ENCODE results near the gene DCTN4.
A peak's percentile ranks its signal among the peaks of the same experiment; 100 is the strongest.

Gene DCTN4

DNA sequence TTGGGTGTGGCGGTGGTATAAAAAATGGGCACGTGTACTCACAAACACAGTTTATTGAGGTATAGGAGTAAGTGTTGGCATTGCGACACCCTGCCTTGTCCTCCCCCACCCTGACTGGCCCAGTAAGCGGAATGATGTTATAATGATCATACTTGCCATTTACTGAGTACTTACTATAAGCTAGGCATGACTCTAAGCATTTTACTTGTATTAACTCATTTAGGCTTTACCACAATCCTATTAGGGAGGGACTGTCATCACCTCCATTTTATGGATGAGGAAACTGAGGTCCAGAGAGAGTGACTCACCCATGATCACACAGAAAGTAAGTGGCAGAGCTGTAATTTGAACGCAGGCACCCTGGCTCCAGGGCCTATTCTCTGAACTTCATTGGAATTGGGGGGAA lies 22.0 kb upstream of the DCTN4 start:
- H4K8ac ChIP-seq (ENCODE audit: low read depth, low read length), result no peak overlapping the region
- H3K18ac ChIP-seq (ENCODE audit: low read length), result no peak overlapping the region
- H2AK5ac ChIP-seq (ENCODE audit: low read depth, low read length), result no peak overlapping the region
- WGBS, 2 donors (ENCODE audit: extremely low coverage in 2 of 2, insufficient read length in 2 of 2, insufficient replicate concordance in 1 of 2), result no CpG with 5 or more reads among the region's 5 CpGs
- no peak overlapping the region for H3K27ac ChIP-seq (replicated peaks; ENCODE audit: low read length)
- H3K36me3 ChIP-seq (replicated peaks in 1 of 2; ENCODE audit: control insufficient read depth in 2 of 2, insufficient read depth in 2 of 2, low read length in 2 of 2), result no peaks in the 10 kb centered on the region
- H3K4me3 ChIP-seq (ENCODE audit: low read length in 2 of 2), result no peak overlapping the region
- H3K9me3 ChIP-seq (replicated peaks in 1 of 2; ENCODE audit: control insufficient read depth in 2 of 2, insufficient read depth in 1 of 2, low read depth in 1 of 2, low read length in 2 of 2), result peaks cover 0 to 3% of the 10 kb centered on the region in 2 donors
- H2BK15ac ChIP-seq (ENCODE audit: low read length), result no peak overlapping the region
- H2BK120ac ChIP-seq (ENCODE audit: low read depth, low read length), result no peak overlapping the region
- no peak overlapping the region for H3K4me2 ChIP-seq (ENCODE audit: insufficient read depth, low read length, poor library complexity, severe bottlenecking)
- H4K91ac ChIP-seq (ENCODE audit: low read depth, low read length, poor library complexity), result no peak overlapping the region
- no peak overlapping the region for H2BK5ac ChIP-seq (ENCODE audit: low read length)
- no peak overlapping the region for H2AFZ ChIP-seq (ENCODE audit: low read length)
- H3K4me1 ChIP-seq (ENCODE audit: control insufficient read depth in 2 of 2, insufficient read depth in 1 of 2, low read depth in 1 of 2, low read length in 2 of 2), result peaks cover 6 to 8% of the 10 kb centered on the region in 2 donors
- H3K27me3 ChIP-seq (ENCODE audit: control insufficient read depth in 3 of 3, insufficient read depth in 3 of 3, low read depth in 1 of 3, low read length in 3 of 3), result peaks cover 0 to 2% (median 0%) of the 10 kb centered on the region in 3 experiments
- H2BK12ac ChIP-seq (ENCODE audit: low read length), result no peak overlapping the region
- H3K9ac ChIP-seq (ENCODE audit: low read depth, low read length, poor library complexity), result no peak overlapping the region
- no peak overlapping the region for H3K4ac ChIP-seq (ENCODE audit: low read length)
- peaks cover 2% of the 10 kb centered on the region for H3K79me1 ChIP-seq (ENCODE audit: low read depth, low read length)
- no peak overlapping the region for H3K23ac ChIP-seq (ENCODE audit: low read depth, low read length, poor library complexity)
- no peak overlapping the region for H3K14ac ChIP-seq (ENCODE audit: low read length)
- DNase-seq (ENCODE audit: low spot score), result no peak

- WGBS, 2 donors (ENCODE audit: extremely low coverage in 2 of 2, insufficient read length in 2 of 2, insufficient replicate concordance in 1 of 2), result no CpG with 5 or more reads among the region's 6 CpGs
- no peak for DNase-seq (ENCODE audit: low spot score)
- Histone ChIP-seq H2BK15ac (ENCODE audit: low read length) (no peak overlapping the region), H3K36me3 (replicated peaks in 1 of 2; ENCODE audit: control insufficient read depth in 2 of 2, insufficient read depth in 2 of 2, low read length in 2 of 2) (no peaks in the 10 kb centered on the region), H3K14ac (ENCODE audit: low read length) (no peak overlapping the region), H3K27me3 (ENCODE audit: control insufficient read depth in 3 of 3, insufficient read depth in 3 of 3, low read depth in 1 of 3, low read length in 3 of 3) (peaks cover 0 to 2% (median 0%) of the 10 kb centered on the region in 3 experiments), H3K9me3 (replicated peaks in 1 of 2; ENCODE audit: control insufficient read depth in 2 of 2, insufficient read depth in 1 of 2, low read depth in 1 of 2, low read length in 2 of 2) (no peaks in the 10 kb centered on the region), H4K8ac (ENCODE audit: low read depth, low read length) (no peak overlapping the region), H3K4ac (ENCODE audit: low read length) (no peak overlapping the region), H3K4me3 (ENCODE audit: low read length in 2 of 2) (no peak overlapping the region), H3K18ac (ENCODE audit: low read length) (no peak overlapping the region), H2AFZ (ENCODE audit: low read length) (no peak overlapping the region), H2BK120ac (ENCODE audit: low read depth, low read length) (no peak overlapping the region), H3K79me1 (ENCODE audit: low read depth, low read length) (peaks cover 2% of the 10 kb centered on the region), H3K9ac (ENCODE audit: low read depth, low read length, poor library complexity) (no peak overlapping the region), H2BK12ac (ENCODE audit: low read length) (no peak overlapping the region), H2BK5ac (ENCODE audit: low read length) (no peak overlapping the region), H4K91ac (ENCODE audit: low read depth, low read length, poor library complexity) (no peak overlapping the region), H3K27ac (replicated peaks; ENCODE audit: low read length) (no peak overlapping the region), H3K4me1 (ENCODE audit: control insufficient read depth in 2 of 2, insufficient read depth in 1 of 2, low read depth in 1 of 2, low read length in 2 of 2) (peaks cover 6 to 8% of the 10 kb centered on the region in 2 donors), H3K4me2 (ENCODE audit: insufficient read depth, low read length, poor library complexity, severe bottlenecking) (no peak overlapping the region), H2AK5ac (ENCODE audit: low read depth, low read length) (no peak overlapping the region), H3K23ac (ENCODE audit: low read depth, low read length, poor library complexity) (no peak overlapping the region)
Measured at GRCh38 chr5:150780187-150780692, 21.4 kb upstream of the DCTN4 start.

DNA sequence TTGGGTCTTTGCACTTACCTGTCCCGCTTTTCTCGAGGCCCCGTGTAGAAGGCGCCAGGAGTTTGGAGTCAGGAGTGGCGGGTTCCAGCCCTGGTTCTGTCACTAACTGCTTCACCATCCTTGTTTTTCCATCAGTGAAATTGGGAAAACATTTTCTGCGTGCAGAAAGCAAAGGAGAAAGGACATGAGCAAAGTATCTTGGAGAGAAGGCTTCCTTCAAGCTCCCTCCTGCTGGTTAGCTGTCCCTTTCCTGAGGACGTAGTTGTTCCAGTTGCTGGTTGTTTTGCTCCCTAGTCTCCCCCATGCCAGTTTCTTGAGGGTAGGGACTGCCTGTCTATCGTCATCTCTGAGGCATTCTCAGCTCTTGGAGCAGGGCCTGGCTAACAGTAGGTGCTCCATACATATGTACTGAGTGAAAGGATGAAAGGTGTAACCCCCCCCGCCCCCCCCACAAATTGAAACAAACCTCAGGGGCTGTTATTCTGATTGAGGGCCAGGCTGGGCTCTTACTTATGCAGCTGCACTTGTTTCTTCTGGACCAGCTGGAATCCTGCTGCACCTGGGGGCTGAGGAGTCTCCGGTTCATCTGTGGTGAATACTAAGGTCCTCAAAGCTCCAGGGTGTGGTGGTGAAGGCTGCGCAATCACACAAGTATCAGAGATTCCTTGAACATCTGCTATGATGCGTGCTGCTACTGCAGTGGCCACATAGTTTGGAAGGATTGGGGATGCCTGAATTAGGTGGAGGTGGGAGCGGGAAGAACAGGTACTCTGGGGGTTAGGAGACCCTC lies 20.8 kb upstream of the DCTN4 start:
- Histone ChIP-seq H2BK120ac (ENCODE audit: low read depth, low read length) (no peak overlapping the region), H2BK15ac (ENCODE audit: low read length) (no peak overlapping the region), H2AK5ac (ENCODE audit: low read depth, low read length) (no peak overlapping the region), H3K4me1 (ENCODE audit: control insufficient read depth in 2 of 2, insufficient read depth in 1 of 2, low read depth in 1 of 2, low read length in 2 of 2) (peaks cover 6 to 8% of the 10 kb centered on the region in 2 donors), H4K91ac (ENCODE audit: low read depth, low read length, poor library complexity) (no peak overlapping the region), H3K36me3 (replicated peaks in 1 of 2; ENCODE audit: control insufficient read depth in 2 of 2, insufficient read depth in 2 of 2, low read length in 2 of 2) (no peaks in the 10 kb centered on the region), H3K23ac (ENCODE audit: low read depth, low read length, poor library complexity) (no peak overlapping the region), H2BK5ac (ENCODE audit: low read length) (no peak overlapping the region), H3K27ac (replicated peaks; ENCODE audit: low read length) (no peak overlapping the region), H3K9me3 (replicated peaks in 1 of 2; ENCODE audit: control insufficient read depth in 2 of 2, insufficient read depth in 1 of 2, low read depth in 1 of 2, low read length in 2 of 2) (no peaks in the 10 kb centered on the region), H3K4me2 (ENCODE audit: insufficient read depth, low read length, poor library complexity, severe bottlenecking) (peak overlapping the region; percentile 96), H3K18ac (ENCODE audit: low read length) (no peak overlapping the region), H3K9ac (ENCODE audit: low read depth, low read length, poor library complexity) (peak overlapping the region; percentile 92), H3K4ac (ENCODE audit: low read length) (no peak overlapping the region), H2BK12ac (ENCODE audit: low read length) (no peak overlapping the region), H3K14ac (ENCODE audit: low read length) (no peak overlapping the region), H4K8ac (ENCODE audit: low read depth, low read length) (no peak overlapping the region), H3K4me3 (ENCODE audit: low read length in 2 of 2) (peak overlapping the region; percentile 73 to 88), H2AFZ (ENCODE audit: low read length) (peak overlapping the region; percentile 97), H3K27me3 (ENCODE audit: control insufficient read depth in 3 of 3, insufficient read depth in 3 of 3, low read depth in 1 of 3, low read length in 3 of 3) (peaks cover 0 to 2% (median 0%) of the 10 kb centered on the region in 3 experiments), H3K79me1 (ENCODE audit: low read depth, low read length) (peaks cover 2% of the 10 kb centered on the region)
- DNase-seq (ENCODE audit: low spot score), result no peak
- WGBS, 2 donors (ENCODE audit: extremely low coverage in 2 of 2, insufficient read length in 2 of 2, insufficient replicate concordance in 1 of 2), result no CpG with 5 or more reads among the region's 13 CpGs
